ENCODE data around the gene CRADD. TPM values are rescaled to one million over a fixed set of nuclear protein-coding genes. Genes with fewer than 3 reads are reported as not detected.
A peak's percentile ranks its signal among the peaks of the same experiment; 100 is the strongest.

The CRADD gene
- total RNA-seq, 1 experiment from 2014 or later: 7.6 TPM

- Histone ChIP-seq H2BK120ac (ENCODE audit: low read depth, low read length, poor library complexity, severe bottlenecking) (no peak overlapping the region), H3K18ac (ENCODE audit: insufficient read length, low read depth, low read length) (no peak overlapping the region), H2BK20ac (ENCODE audit: low read depth, low read length, poor library complexity, severe bottlenecking) (no peak overlapping the region), H3K79me2 (ENCODE audit: insufficient read depth, low read length) (no peaks in the 10 kb centered on the region), H3K9me3 (ENCODE audit: control insufficient read depth, low read depth, low read length) (no peaks in the 10 kb centered on the region), H2AK5ac (ENCODE audit: insufficient read length, low read length) (no peak overlapping the region), H3K14ac (ENCODE audit: insufficient read depth, low read length) (no peak overlapping the region), H3K4ac (ENCODE audit: low read depth, low read length) (no peak overlapping the region), H3K23me2 (ENCODE audit: insufficient read length, low read depth, low read length, poor library complexity, severe bottlenecking) (no peaks in the 10 kb centered on the region), H2AFZ (ENCODE audit: low read length) (no peak overlapping the region), H3T11ph (ENCODE audit: low read length) (no peak overlapping the region), H3K56ac (ENCODE audit: insufficient read length, low read depth, low read length) (no peak overlapping the region), H3K4me2 (ENCODE audit: insufficient read depth, insufficient read length, low read length) (no peak overlapping the region), H4K8ac (replicated peaks; ENCODE audit: insufficient read length, low read depth, low read length) (no peak overlapping the region), H4K91ac (ENCODE audit: insufficient read length, low read depth, low read length) (no peak overlapping the region), H2BK5ac (ENCODE audit: insufficient read length, low read length) (no peak overlapping the region), H3K9ac (ENCODE audit: extremely low read depth, insufficient read length, low read length) (no peak overlapping the region), H2BK15ac (ENCODE audit: low read depth, low read length) (no peak overlapping the region), H3K4me1 (ENCODE audit: insufficient read depth, low read length) (no peaks in the 10 kb centered on the region), H3K27ac (ENCODE audit: insufficient read length, low read depth, low read length) (no peak overlapping the region), H3K79me1 (ENCODE audit: insufficient read depth, low read depth, low read length, poor library complexity, severe bottlenecking) (no peaks in the 10 kb centered on the region), H3K23ac (ENCODE audit: insufficient read length, low read depth, low read length) (no peak overlapping the region), H4K5ac (ENCODE audit: insufficient read length, low read depth, low read length) (no peak overlapping the region), H2BK12ac (ENCODE audit: insufficient read length, low read depth, low read length) (no peak overlapping the region), H3K27me3 (ENCODE audit: insufficient read depth, low read length) (no peaks in the 10 kb centered on the region), H4K20me1 (ENCODE audit: control insufficient read depth, insufficient read depth, insufficient read length) (no peaks in the 10 kb centered on the region)
- Mint-ChIP-seq H3K4me3 (no peak overlapping the region), H3K4me1 (peaks cover 3 to 14% of the 10 kb centered on the region in 2 experiments), H3K27ac (peak overlapping the region in 1 of 3 experiments; percentile 34; a peak in 2 of 7 replicates), H3K36me3 (ENCODE audit: insufficient read depth in 1 of 3, low read depth in 3 of 3) (no peaks in the 10 kb centered on the region), H3K9me3 (no peaks in the 10 kb centered on the region), H3K27me3 (ENCODE audit: low read depth) (no peaks in the 10 kb centered on the region; the same call in 1 of the 2 replicates)
- no CpG with 5 or more reads among the region's 6 CpGs for WGBS (ENCODE audit: extremely low coverage, insufficient read length, low lambda C conversion rate)
- TF ChIP-seq CTCF (conservative IDR thresholded peaks at IDR 0.05): no peak
- no peak for DNase-seq
Observed at GRCh38 chr12:93808169-93808899, 131.2 kb downstream of the CRADD start.

Data from H9 (cell line).